Fibroblast of peridontal ligament (primary cell): ENCODE measurements around the gene OR2A7.
A peak's percentile ranks its signal among the peaks of the same experiment; 100 is the strongest.
"Not testable (repeated sequence)": the region's sequence is repeated elsewhere in the genome, so short reads cannot be mapped to it uniquely, and the experiment has no call there.

Source experiments
- DNase-seq: peaks from one replicate; pipeline ENCODE4 v3.0.0-alpha.2; 2010; ENCODE audit errors: extremely low read depth

The OR2A7 gene

GRCh38 chr7:144264692-144265091 lies at the start of gene OR2A7:
Gene OR2A7, minus strand, starts transcription at chr7:144264792. Its CDS starts 5,164 bp downstream, at chr7:144259628.
- DNase-seq: not testable (repeated sequence)

DNA sequence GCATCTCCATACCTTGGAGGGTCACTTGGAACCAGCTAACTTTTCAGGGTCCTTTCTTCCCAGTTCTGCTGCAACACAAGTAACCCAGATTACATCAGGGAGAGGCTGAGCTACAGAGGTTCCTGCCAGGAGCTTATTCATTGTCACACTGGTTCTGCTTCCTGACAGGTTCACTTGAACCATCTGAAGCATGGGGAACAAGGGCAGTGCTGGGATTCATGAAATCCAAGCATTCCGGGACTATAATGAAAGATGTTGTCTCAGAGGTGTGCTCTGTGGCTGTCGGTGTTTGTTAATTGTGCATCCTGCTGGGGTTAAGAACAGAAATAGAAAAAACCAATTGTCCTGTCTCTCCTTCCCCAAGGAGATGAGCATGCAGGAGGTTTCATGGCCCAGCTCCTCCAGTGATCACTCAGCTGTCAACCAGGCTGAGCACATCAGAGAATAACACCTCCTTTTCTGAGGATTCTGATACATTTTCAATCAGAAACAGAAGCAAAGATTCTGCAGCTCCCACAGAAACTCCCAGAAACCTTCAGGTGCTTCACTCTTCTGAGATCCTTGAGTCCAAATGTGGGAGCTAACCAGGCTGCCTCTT lies 47.4 kb upstream of the OR2A7 start, which contains the start of gene OR2A1:
TSS of gene OR2A1 (plus strand) at position 548 of the 598 bp plus-strand sequence. CDS start 5,706 bp downstream, outside the sequence.
- not testable (repeated sequence) for DNase-seq

DNA sequence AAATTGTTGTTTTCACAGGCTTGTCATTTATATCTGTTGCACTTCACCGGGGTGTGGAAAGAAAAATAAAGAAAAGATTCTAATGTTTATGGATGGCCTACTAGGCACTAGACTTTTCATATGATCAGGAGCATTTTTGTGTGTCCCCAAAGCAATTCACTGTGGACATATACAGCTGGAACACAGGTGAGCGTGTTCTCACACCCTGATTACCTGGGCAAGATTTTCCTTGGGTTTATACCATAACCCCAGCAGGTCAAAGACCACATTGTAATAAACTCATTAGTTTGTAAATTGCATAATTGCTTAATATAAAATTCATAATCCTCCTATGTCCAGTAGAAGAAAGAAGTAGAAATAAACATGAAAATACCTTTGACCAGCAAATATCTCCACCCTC lies 46.6 kb upstream of the OR2A7 start:
- DNase-seq: not testable (repeated sequence)

DNA sequence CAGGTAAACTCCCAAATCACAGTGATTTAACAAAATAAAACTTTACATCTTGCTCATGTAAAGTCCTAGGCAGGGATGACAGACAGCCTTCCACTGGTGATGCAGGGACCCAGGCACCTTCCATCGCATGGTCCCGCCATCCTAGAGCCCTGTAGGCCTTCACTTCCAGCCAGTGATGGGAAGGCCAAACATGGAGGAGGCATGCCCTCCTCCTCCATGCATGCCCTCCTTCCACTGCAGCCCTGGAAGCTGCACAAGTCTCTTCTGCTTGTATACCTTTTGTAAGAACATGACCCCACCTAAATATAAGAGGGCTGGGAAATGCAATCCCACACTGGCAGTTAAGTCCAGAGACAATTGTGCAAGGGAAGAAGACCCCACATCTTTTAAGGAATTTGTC lies 45.1 kb upstream of the OR2A7 start:
- DNase-seq: not testable (repeated sequence)

DNA sequence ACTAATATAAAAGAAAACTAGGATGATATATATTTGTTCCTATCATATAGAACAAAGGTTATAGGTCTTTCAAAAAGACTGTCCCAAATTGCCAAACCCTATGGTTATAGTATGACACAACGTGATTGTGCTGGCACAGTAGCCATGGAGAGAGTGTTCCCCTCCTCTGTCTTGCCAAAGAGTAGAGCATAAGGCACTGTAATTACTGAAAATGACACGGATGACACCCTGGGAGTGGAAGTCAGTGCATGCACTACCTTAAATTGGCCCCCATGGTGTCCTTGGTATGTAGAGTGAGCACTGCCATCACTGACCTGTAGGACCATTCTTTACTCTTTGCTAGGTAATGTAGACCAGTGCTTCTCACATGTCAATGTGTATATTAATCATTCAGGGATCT lies 40.6 kb upstream of the OR2A7 start:
- DNase-seq: not testable (repeated sequence)

DNA sequence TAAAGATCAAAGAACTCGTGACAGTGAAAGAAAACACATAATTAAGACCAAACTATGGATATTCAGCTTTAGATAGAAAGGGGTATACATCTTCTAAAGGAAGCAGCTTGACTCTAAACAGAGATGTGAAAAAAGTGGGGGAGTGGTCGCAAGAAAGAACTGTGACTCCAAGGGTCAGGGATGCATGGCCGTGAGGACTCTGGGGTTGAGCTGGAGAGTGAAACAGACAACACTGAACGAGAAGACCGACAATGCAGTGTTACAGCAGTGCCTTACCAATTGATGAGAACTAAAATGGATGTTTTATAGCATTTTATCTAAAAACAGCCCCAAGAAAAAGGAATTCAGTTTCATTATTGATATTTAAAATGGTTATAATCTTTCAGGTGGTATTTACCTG lies 39.0 kb upstream of the OR2A7 start:
- not testable (repeated sequence) for DNase-seq

GRCh38 chr7:144302578-144303303 lies 38.1 kb upstream of the OR2A7 start:
- not testable (repeated sequence) for DNase-seq

- DNase-seq: not testable (repeated sequence)
Observed at GRCh38 chr7:144293794-144294499, 29.4 kb upstream of the OR2A7 start.

- DNase-seq: not testable (repeated sequence)
Observed at GRCh38 chr7:144292384-144293161, 28.0 kb upstream of the OR2A7 start.

DNA sequence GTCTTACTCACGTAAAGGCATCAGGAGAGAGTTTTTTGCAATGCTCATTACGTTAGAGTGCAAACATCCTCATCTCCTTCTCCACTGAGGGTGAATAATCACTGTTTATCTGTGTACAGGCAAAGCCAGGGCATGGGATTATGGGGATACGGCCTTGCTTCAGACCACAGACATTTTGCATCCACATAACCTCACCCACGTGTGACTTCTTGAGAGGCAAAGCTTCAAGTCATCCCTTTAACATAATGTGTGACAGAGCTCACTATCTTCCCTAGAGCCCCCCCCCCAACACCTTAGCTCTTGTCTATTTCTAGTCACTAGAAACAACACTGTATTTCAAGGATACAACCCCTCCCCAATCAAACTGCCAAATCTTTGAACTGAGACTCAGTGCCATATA lies 27.0 kb upstream of the OR2A7 start:
- not testable (repeated sequence) for DNase-seq

GRCh38 chr7:144287171-144287784 lies 22.7 kb upstream of the OR2A7 start:
- not testable (repeated sequence) for DNase-seq

GRCh38 chr7:144283716-144284115 lies 19.1 kb upstream of the OR2A7 start:
- DNase-seq: not testable (repeated sequence)

DNA sequence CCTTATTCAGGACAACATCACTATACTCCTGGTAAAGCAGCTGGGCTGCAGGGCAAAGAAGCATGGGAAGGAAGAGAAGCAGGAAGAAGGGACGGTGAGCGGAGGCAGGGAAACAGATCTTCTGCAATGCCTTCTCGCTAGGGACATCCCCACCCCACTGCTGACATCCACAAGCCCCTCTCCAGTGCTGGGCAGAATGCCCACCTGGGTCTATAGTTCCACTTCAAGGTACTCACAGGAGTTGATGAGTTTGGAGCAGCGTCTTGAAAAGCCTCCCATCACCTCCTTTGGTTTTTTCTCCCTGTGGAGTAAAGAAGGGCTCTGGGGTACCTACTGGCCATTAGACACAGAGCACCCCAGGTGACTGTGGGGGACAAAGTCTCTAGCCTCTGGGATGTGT lies 17.9 kb upstream of the OR2A7 start:
- not testable (repeated sequence) for DNase-seq

GRCh38 chr7:144281981-144282380 lies 17.4 kb upstream of the OR2A7 start:
- DNase-seq: not testable (repeated sequence)

DNA sequence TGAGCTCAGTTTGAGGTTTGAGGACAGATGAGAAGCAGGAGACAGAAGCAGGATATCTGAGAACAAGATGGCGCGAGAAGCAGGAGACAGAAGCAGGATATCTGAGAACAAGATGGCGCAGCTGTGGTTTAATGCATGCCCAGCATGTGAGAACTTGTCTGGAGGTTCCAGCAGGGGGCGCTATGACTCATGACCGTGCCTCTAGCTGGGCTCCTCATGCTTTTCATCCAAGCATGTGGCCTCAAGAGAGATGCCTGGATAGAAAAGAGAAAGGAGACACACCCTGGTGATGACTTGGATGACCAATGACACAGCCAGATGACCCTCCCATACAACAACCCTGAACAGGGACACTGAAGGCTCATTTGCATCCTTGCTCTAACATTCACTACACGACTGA lies 15.4 kb upstream of the OR2A7 start:
- DNase-seq: not testable (repeated sequence)

DNA sequence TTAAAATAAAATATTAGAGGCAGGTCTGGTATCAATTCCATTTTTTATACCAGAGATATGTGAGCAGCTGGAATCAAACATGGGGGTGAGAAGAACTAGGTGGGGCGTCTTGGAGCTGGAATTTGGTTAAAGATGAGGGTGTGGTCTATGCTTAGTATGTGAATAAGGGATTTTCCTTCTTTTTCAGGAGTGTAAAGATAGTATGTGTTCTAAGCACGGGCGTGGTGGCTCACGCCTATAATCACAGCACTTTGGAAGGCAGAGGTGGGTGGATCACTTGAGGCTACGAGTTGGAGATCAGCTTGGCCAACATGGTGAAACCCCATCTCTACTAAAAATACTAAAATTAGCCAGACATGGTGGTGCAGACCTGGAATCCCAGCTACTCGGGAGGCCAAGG lies 10.7 kb upstream of the OR2A7 start:
- DNase-seq: not testable (repeated sequence)

DNA sequence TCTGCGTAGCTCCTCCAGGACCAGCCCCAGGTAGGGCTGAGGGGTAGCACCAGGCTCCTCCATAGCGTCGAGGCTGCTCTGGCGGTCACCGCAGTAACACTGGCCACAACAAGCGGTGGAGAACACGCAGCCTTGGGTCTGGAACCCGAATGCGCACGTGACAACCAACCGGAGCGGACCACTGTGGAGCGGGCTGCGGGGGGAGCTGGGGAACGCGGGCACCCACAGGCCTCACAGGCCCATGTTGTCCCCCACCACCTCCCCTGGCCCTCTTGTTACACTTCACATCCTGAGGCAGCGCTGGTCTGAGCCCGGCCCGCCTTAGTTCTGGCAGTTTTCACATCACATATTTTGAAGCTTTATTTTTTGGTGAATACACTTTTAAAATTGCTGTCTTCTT lies 4.6 kb upstream of the OR2A7 start, which contains the start of gene CTAGE8:
TSS of gene CTAGE8 (minus strand) at position 101 of the 400 bp plus-strand sequence. CDS start at position 63, 38 bp downstream.
- DNase-seq: not testable (repeated sequence)

GRCh38 chr7:144262128-144262527 lies 2.5 kb downstream of the OR2A7 start:
- not testable (repeated sequence) for DNase-seq

DNA sequence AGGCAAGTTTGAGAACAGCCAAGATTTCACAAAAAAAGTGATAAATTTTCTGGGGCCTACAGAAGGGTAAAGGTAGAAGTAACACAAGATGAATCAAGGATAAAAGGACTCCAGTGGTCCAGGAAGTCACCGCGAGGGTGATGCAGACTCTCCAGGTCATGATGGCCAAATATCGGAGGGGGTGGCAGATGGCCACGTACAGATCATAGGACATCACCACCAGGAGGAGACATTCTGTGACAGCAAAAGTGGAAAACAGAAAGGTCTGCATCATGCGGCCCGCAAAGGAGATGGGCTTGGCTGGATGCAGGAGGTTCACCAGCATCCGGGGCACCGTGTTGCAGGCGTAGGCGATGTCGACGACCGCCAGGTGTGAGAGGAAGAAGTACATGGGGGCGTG lies 5.5 kb downstream of the OR2A7 start:
- DNase-seq: not testable (repeated sequence)

- DNase-seq: peak; percentile 0
Observed at GRCh38 chr7:144256112-144256511, 8.5 kb downstream of the OR2A7 start.

GRCh38 chr7:144255471-144255897 lies 9.1 kb downstream of the OR2A7 start:
- DNase-seq: no peak
